Gastroesophageal sphincter (tissue), 4 donors: Measurements from ENCODE around the gene PGLYRP2. TPM values are rescaled to one million over a fixed set of nuclear protein-coding genes. Genes with fewer than 3 reads are reported as not detected.

Experiments used
- ATAC-seq: fragments of 150-250 bp; one replicate; pipeline ENCODE4 v1.9.1; 2016; ENCODE audit warnings: mild to moderate bottlenecking, moderate library complexity
- H3K27ac ChIP-seq, 4 donors: fragments of 200-600 bp; sonication (generic) in 3 of 4; 1 replicate in 3 of 4; 2 replicates in 1 of 4; pipeline ENCODE4 v1.5.1; 2016 to 2019
- H3K27me3 ChIP-seq: fragments of 200-600 bp; sonication (generic); one replicate; pipeline ENCODE4 v1.5.1; 2019
- H3K36me3 ChIP-seq, 2 donors: fragments of 200-600 bp; sonication (generic); one replicate each; pipeline ENCODE4 v1.5.1; 2019; ENCODE audit warnings: control low read depth in 1 of 2
- H3K4me1 ChIP-seq, 3 donors: fragments of 200-600 bp; sonication (generic); 1 replicate in 2 of 3; 2 replicates in 1 of 3; pipeline ENCODE4 v1.5.1; 2016 to 2019; ENCODE audit warnings: control low read depth in 2 of 3
- H3K4me3 ChIP-seq, 2 donors: fragments of 200-600 bp; sonication (generic); one replicate each; pipeline ENCODE4 v1.5.1; 2019; ENCODE audit warnings: mild to moderate bottlenecking in 1 of 2, moderate library complexity in 1 of 2
- H3K9me3 ChIP-seq, 3 donors: fragments of 200-600 bp; sonication (generic); one replicate each; pipeline ENCODE4 v1.5.1; 2017 to 2019; ENCODE audit warnings: control low read depth in 2 of 3
- CTCF ChIP-seq, 4 experiments: fragments of 200-600 bp in 2 of 4; fragments of 450-650 bp in 2 of 4; sonication (generic) in 1 of 4; IDR thresholded peaks; one replicate each; pipeline ENCODE4 v1.5.1; 2017 to 2019; ENCODE audit warnings: antibody characterized with exemption in 4 of 4, mild to moderate bottlenecking in 2 of 4, moderate library complexity in 2 of 4
- EP300 ChIP-seq: sonication (generic); formaldehyde crosslinking; IDR thresholded peaks from one replicate; pipeline ENCODE4 v1.6.1; 2017; ENCODE audit warnings: antibody characterized with exemption, mild to moderate bottlenecking
- POLR2A ChIP-seq, 2 donors: fragments of 450-650 bp; IDR thresholded peaks; one replicate each; pipeline ENCODE4 v1.6.1; 2017; ENCODE audit warnings: antibody characterized with exemption in 2 of 2, mild to moderate bottlenecking in 2 of 2, moderate library complexity in 1 of 2
- POLR2AphosphoS5 ChIP-seq: sonication (generic); formaldehyde crosslinking; IDR thresholded peaks from one replicate; pipeline ENCODE4 v1.6.1; 2017; ENCODE audit warnings: antibody characterized with exemption
- WGBS, 2 donors: methylation state at CpG; one replicate each; pipeline ENCODE4 v1.1.5; 2018; ENCODE audit warnings: low coverage in 1 of 2; 5-methylcytosine and 5-hydroxymethylcytosine counted together
- total RNA-seq, 4 donors: library from RNA; depleted of rRNA; stranded (reverse); fragments of >200 nt; gene quantifications; one replicate each; pipeline ENCODE4 v1.1.0, GENCODE V29; 2016

The PGLYRP2 gene
- total RNA-seq, 4 donors from 2014 or later: not detected

GRCh38 chr19:15445227-15445605, 34.1 kb downstream of the PGLYRP2 start:
- WGBS, 2 donors: no CpG with 5 or more reads among the region's 9 CpGs
- Histone ChIP-seq H3K27me3 (no peaks in the 10 kb centered on the region), H3K9me3 (no peaks in the 10 kb centered on the region), H3K4me3 (no peak overlapping the region), H3K36me3 (peaks cover 0 to 43% of the 10 kb centered on the region in 2 donors), H3K27ac (peak overlapping the region in 1 of 4 donors; percentile 2), H3K4me1 (peaks cover 0 to 36% (median 3%) of the 10 kb centered on the region in 3 donors)
- TF ChIP-seq POLR2A (IDR thresholded peaks at IDR 0.05) (no peak), EP300 (no peak), POLR2AphosphoS5 (no peak), CTCF (IDR thresholded peaks at IDR 0.05) (no peak)
- no peak for ATAC-seq

GRCh38 chr19:15444505-15445226, 34.6 kb downstream of the PGLYRP2 start:
- ATAC-seq: no peak
- no peak overlapping the region for H3K27ac ChIP-seq
- peaks cover 0 to 36% (median 3%) of the 10 kb centered on the region in 3 donors for H3K4me1 ChIP-seq

GRCh38 chr19:15443838-15444237, 35.5 kb downstream of the PGLYRP2 start:
- no peaks in the 10 kb centered on the region for H3K27me3 ChIP-seq
- no peak overlapping the region for H3K4me3 ChIP-seq
- TF ChIP-seq CTCF (IDR thresholded peaks at IDR 0.05) (no peak), POLR2AphosphoS5 (no peak), EP300 (no peak), POLR2A (IDR thresholded peaks at IDR 0.05) (no peak)
- WGBS, 2 donors: 57 to 71% methylated on average over 1 to 3 of the region's 10 CpGs
- no peak for ATAC-seq
- peaks cover 0 to 56% of the 10 kb centered on the region in 2 donors for H3K36me3 ChIP-seq
- no peaks in the 10 kb centered on the region for H3K9me3 ChIP-seq
- H3K27ac ChIP-seq: no peak overlapping the region
- peaks cover 0 to 34% (median 3%) of the 10 kb centered on the region in 3 donors for H3K4me1 ChIP-seq

More at GRCh38 chr19:15444505-15445226, 34.6 kb downstream of the PGLYRP2 start:
- no peaks in the 10 kb centered on the region for H3K9me3 ChIP-seq
- peaks cover 0 to 48% of the 10 kb centered on the region in 2 donors for H3K36me3 ChIP-seq
- WGBS, 2 donors: 90% methylated on average over 4 of the region's 15 CpGs; no CpG with 5 or more reads in 1 of the 2 donors
- TF ChIP-seq EP300 (no peak), CTCF (IDR thresholded peaks at IDR 0.05) (no peak), POLR2A (IDR thresholded peaks at IDR 0.05) (no peak), POLR2AphosphoS5 (no peak)
- H3K4me3 ChIP-seq: no peak overlapping the region
- no peaks in the 10 kb centered on the region for H3K27me3 ChIP-seq

- H3K36me3 ChIP-seq: peaks cover 0 to 61% of the 10 kb centered on the region in 2 donors
- TF ChIP-seq POLR2AphosphoS5 (no peak), CTCF (IDR thresholded peaks at IDR 0.05) (no peak)
These were observed 36.0 kb downstream of the PGLYRP2 start for GRCh38 chr19:15443325-15443724.

More at GRCh38 chr19:15443325-15443724, 36.0 kb downstream of the PGLYRP2 start:
- 95 to 100% methylated on average over 1 to 3 of the region's 3 CpGs for WGBS, 2 donors
- no peaks in the 10 kb centered on the region for H3K27me3 ChIP-seq
- no peak overlapping the region for H3K4me3 ChIP-seq
- peaks cover 0 to 34% (median under 1%) of the 10 kb centered on the region in 3 donors for H3K4me1 ChIP-seq
- H3K9me3 ChIP-seq: no peaks in the 10 kb centered on the region
- H3K27ac ChIP-seq: no peak overlapping the region
- ATAC-seq: no peak
